H1 (cell line): Measurements from ENCODE around the gene ZNF761. TPM values are rescaled to one million over a fixed set of nuclear protein-coding genes. Genes with fewer than 3 reads are reported as not detected.
"Not testable (repeated sequence)": the region's sequence is repeated elsewhere in the genome, so short reads cannot be mapped to it uniquely, and the experiment has no call there.

Source experiments
- CTCF ChIA-PET: fragments of 300-600 bp; sonication (Branson Sonifier 250); formaldehyde crosslinking; loops from one replicate; lab custom pipeline; 2021; ENCODE audit not compliant: partially characterized antibody; lab: Charles Lee
- POLR2A ChIA-PET: fragments of 300-600 bp; sonication (Branson Sonifier 250); formaldehyde crosslinking; loops from one replicate; lab custom pipeline; 2021; ENCODE audit warnings: inconsistent platforms; ENCODE audit not compliant: partially characterized antibody; lab: Charles Lee
- DNase-seq, 2 experiments: peaks; one replicate each; pipeline versions ENCODE4 v3.0.0 to v3.0.0-alpha.2; 2010 to 2022; ENCODE audit warnings: low spot score in 2 of 2, low read depth in 1 of 2, mixed read lengths in 1 of 2
- FAIRE-seq: peaks from 2 replicates; lab custom pipeline; 2011; peaks lifted over from hg19 to GRCh38; lab: Jason Lieb, UNC
- H2AFZ ChIP-seq: 2 replicates; pipeline ENCODE4 v1.8.1; 2012; ENCODE audit warnings: low read length, inconsistent platforms
- H2AK5ac ChIP-seq: 2 replicates; pipeline ENCODE4 v1.6.1; 2013; ENCODE audit warnings: low read depth, low read length
- H2BK120ac ChIP-seq: replicated peaks from 2 replicates; pipeline ENCODE3; 2013; ENCODE audit warnings: low read depth, low read length, inconsistent platforms
- H2BK12ac ChIP-seq: 2 replicates; pipeline ENCODE4 v1.6.1; 2013; ENCODE audit warnings: low read depth, low read length
- H2BK15ac ChIP-seq: 2 replicates; pipeline ENCODE4 v1.6.1; 2013; ENCODE audit warnings: low read length
- H2BK20ac ChIP-seq: 2 replicates; pipeline ENCODE4 v1.6.1; 2013; ENCODE audit warnings: low read length
- H2BK5ac ChIP-seq: 2 replicates; pipeline ENCODE4 v1.6.1; 2013; ENCODE audit warnings: low read depth, low read length
- H3K14ac ChIP-seq: 2 replicates; pipeline ENCODE4 v1.6.1; 2013; ENCODE audit warnings: inconsistent platforms; ENCODE audit not compliant: insufficient read length
- H3K18ac ChIP-seq: 2 replicates; pipeline ENCODE4 v1.6.1; 2013; ENCODE audit warnings: low read length; ENCODE audit errors: extremely low read depth
- H3K23ac ChIP-seq: 2 replicates; pipeline ENCODE4 v1.6.1; 2013; ENCODE audit warnings: inconsistent platforms; ENCODE audit not compliant: insufficient read length
- H3K23me2 ChIP-seq: 2 replicates; pipeline ENCODE4 v1.6.1; 2013; ENCODE audit warnings: low read depth, low read length
- H3K27ac ChIP-seq: 2 replicates; pipeline ENCODE4 v1.6.1; 2011; ENCODE audit warnings: low read depth, low read length, inconsistent platforms
- H3K27me3 ChIP-seq, 4 experiments: replicated peaks in 1 of 4; 1 replicate in 1 of 4; 2 replicates in 3 of 4; pipeline versions ENCODE4 v1.6.1 to v1.8.1; 2011 to 2013; ENCODE audit warnings: low read length in 3 of 4, mild to moderate bottlenecking in 3 of 4, inconsistent platforms in 2 of 4, mixed read lengths in 2 of 4, moderate library complexity in 1 of 4; ENCODE audit not compliant: control insufficient read depth in 3 of 4, insufficient read depth in 3 of 4; ENCODE audit errors: extremely low read depth in 1 of 4
- H3K36me3 ChIP-seq, 4 experiments: 2 replicates each; pipeline versions ENCODE4 v1.6.1 to v1.8.1; 2011 to 2013; ENCODE audit warnings: mild to moderate bottlenecking in 4 of 4, low read length in 3 of 4, moderate library complexity in 2 of 4, control low read depth in 1 of 4, inconsistent platforms in 1 of 4; ENCODE audit not compliant: insufficient read depth in 4 of 4, control insufficient read depth in 2 of 4
- H3K4ac ChIP-seq: replicated peaks from 2 replicates; pipeline ENCODE3; 2013; ENCODE audit warnings: low read length, low read depth, mixed read lengths, inconsistent platforms; ENCODE audit not compliant: insufficient read length
- H3K4me1 ChIP-seq, 4 experiments: replicated peaks in 1 of 4; 1 replicate in 1 of 4; 2 replicates in 3 of 4; pipeline versions ENCODE4 v1.6.1 to v1.8.1; 2011 to 2013; ENCODE audit warnings: low read length in 3 of 4, inconsistent platforms in 2 of 4, mixed read lengths in 1 of 4; ENCODE audit not compliant: insufficient read depth in 4 of 4, control insufficient read depth in 3 of 4
- H3K4me2 ChIP-seq, 2 experiments: 2 replicates each; pipeline versions ENCODE4 v1.6.1 to v1.8.1; 2011 to 2013; ENCODE audit warnings: low read depth in 2 of 2, low read length in 2 of 2, control low read depth in 1 of 2, inconsistent platforms in 1 of 2, mild to moderate bottlenecking in 1 of 2; ENCODE audit not compliant: insufficient read depth in 1 of 2
- H3K4me3 ChIP-seq, 4 experiments: fragments of 200-600, 300-600 bp in 1 of 4; sonication (generic), shearing (Covaris generic), sonication (Bioruptor Twin) in 1 of 4; 2 replicates each; pipeline versions ENCODE4 v1.5.1 to v1.8.1; 2011 to 2016; ENCODE audit warnings: low read length in 4 of 4, low read depth in 3 of 4, control low read depth in 2 of 4, inconsistent platforms in 2 of 4, mild to moderate bottlenecking in 2 of 4, mixed read lengths in 1 of 4, moderate library complexity in 1 of 4; ENCODE audit not compliant: insufficient read depth in 2 of 4; ENCODE audit errors: extremely low read depth in 1 of 4
- H3K56ac ChIP-seq: replicated peaks from 2 replicates; pipeline ENCODE3; 2013; ENCODE audit warnings: low read depth, mild to moderate bottlenecking, mixed read lengths, low read length, inconsistent platforms; ENCODE audit not compliant: insufficient read length
- H3K79me1 ChIP-seq: 2 replicates; pipeline ENCODE4 v1.6.1; 2013; ENCODE audit warnings: low read depth, low read length, control low read depth
- H3K79me2 ChIP-seq, 2 experiments: 2 replicates each; pipeline versions ENCODE4 v1.6.1 to v1.8.1; 2012 to 2013; ENCODE audit warnings: low read length in 2 of 2, mild to moderate bottlenecking in 2 of 2, inconsistent platforms in 1 of 2; ENCODE audit not compliant: insufficient read depth in 2 of 2, control insufficient read depth in 1 of 2
- H3K9ac ChIP-seq, 4 experiments: replicated peaks in 1 of 4; 1 replicate in 1 of 4; 2 replicates in 3 of 4; pipeline versions ENCODE4 v1.6.1 to v1.8.1; 2011 to 2013; ENCODE audit warnings: low read depth in 3 of 4, low read length in 3 of 4, control low read depth in 2 of 4, mild to moderate bottlenecking in 2 of 4, moderate library complexity in 2 of 4, inconsistent platforms in 1 of 4; ENCODE audit errors: extremely low read depth in 1 of 4
- H3K9me3 ChIP-seq, 2 experiments: 2 replicates each; pipeline versions ENCODE4 v1.6.1 to v1.8.1; 2012 to 2013; ENCODE audit warnings: mild to moderate bottlenecking in 2 of 2, moderate library complexity in 2 of 2, control low read depth in 1 of 2, inconsistent platforms in 1 of 2, low read depth in 1 of 2, low read length in 1 of 2, mixed read lengths in 1 of 2; ENCODE audit not compliant: insufficient read depth in 2 of 2
- H4K20me1 ChIP-seq, 2 experiments: replicated peaks in 1 of 2; 2 replicates each; pipeline versions ENCODE3 to v1.8.1; 2011 to 2013; ENCODE audit warnings: inconsistent platforms in 2 of 2, low read length in 2 of 2, mild to moderate bottlenecking in 1 of 2; ENCODE audit not compliant: insufficient read depth in 2 of 2, control insufficient read depth in 1 of 2
- H4K5ac ChIP-seq: 2 replicates; pipeline ENCODE4 v1.6.1; 2013; ENCODE audit warnings: low read length, low read depth, mixed read lengths, inconsistent platforms; ENCODE audit not compliant: insufficient read length
- H4K8ac ChIP-seq: 2 replicates; pipeline ENCODE4 v1.8.0; 2013; ENCODE audit warnings: mild to moderate bottlenecking, moderate library complexity, low read length, inconsistent platforms; ENCODE audit not compliant: insufficient read depth; ENCODE audit errors: extremely low read depth
- H4K91ac ChIP-seq: replicated peaks from 2 replicates; pipeline ENCODE3; 2013; ENCODE audit warnings: low read length, mixed read lengths, inconsistent platforms; ENCODE audit not compliant: insufficient read length
- WGBS, 2 experiments: shearing (Covaris generic) in 1 of 2; methylation state at CpG; one replicate each; pipeline versions ENCODE4 v1.1.6 to v1.1.7; 2013 to 2015; ENCODE audit warnings: low lambda C conversion rate in 2 of 2, mixed read lengths in 2 of 2, inconsistent platforms in 1 of 2, low coverage in 1 of 2, missing lambda C conversion rate in 1 of 2; ENCODE audit not compliant: insufficient replicate concordance in 2 of 2, insufficient coverage in 1 of 2, insufficient read length in 1 of 2; ENCODE audit errors: extremely low coverage in 1 of 2, missing lambda C conversion rate in 1 of 2; 5-methylcytosine and 5-hydroxymethylcytosine counted together
- polyA plus RNA-seq, 7 experiments: library from polyadenylated mRNA; depleted of rRNA in 3 of 7; stranded (reverse) in 5 of 7; unstranded in 2 of 7; fragments of >200 nt in 5 of 7; fragments of 200-250 nt in 2 of 7; gene quantifications; 1 replicate in 5 of 7; 2 replicates in 1 of 7; 4 replicates in 1 of 7; pipeline versions ENCODE4 v1.2.1 to v1.2.3, GENCODE V29; 2011 to 2013; ENCODE audit warnings: missing spikeins in 2 of 7, mixed read lengths in 2 of 7
- total RNA-seq: library from RNA; stranded (reverse); fragmentation: NEBNext Ultra II Directional; extraction: Animal tissue kit (Norgen Biotek cat#: 25700); gene quantifications from 2 replicates; pipeline ENCODE4 v1.2.1, GENCODE V29; 2021

Gene ZNF761
- total and polyA plus RNA-seq, 2 of the 8 experiments (the other 6 are each of a cell fraction or from before 2014, with no cell fraction given): 11.1 to 25.1 TPM

DNA sequence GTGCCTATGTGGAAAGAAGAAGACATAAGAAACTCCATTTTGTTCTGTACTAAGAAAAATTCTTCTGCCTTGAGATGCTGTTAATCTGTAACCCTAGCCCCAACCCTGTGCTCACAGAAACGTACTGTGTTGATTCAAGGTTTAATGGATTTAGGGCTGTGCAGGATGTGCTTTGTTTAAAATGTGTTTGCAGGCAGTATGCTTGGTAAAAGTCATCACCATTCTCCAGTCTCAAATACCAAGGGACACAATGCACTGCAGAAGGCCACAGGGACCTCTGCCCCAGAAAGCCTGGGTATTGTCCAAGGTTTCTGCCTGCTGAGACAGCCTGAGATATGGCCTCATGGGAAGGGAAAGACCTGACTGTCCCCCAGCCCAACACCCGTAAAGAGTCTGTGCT is 12.0 kb downstream of the ZNF761 start:
- H4K8ac ChIP-seq, H2AK5ac ChIP-seq, H3K4me3 ChIP-seq, H2BK20ac ChIP-seq, H3K4me2 ChIP-seq, H3K79me1 ChIP-seq, H3K4me1 ChIP-seq, H2AFZ ChIP-seq, H3K14ac ChIP-seq, H3K18ac ChIP-seq, H3K56ac ChIP-seq, POLR2A ChIA-PET, H3K27me3 ChIP-seq, FAIRE-seq, H3K9ac ChIP-seq, DNase-seq, H2BK5ac ChIP-seq, H2BK120ac ChIP-seq, H3K27ac ChIP-seq, CTCF ChIA-PET, H4K91ac ChIP-seq, H2BK15ac ChIP-seq, H4K5ac ChIP-seq, H2BK12ac ChIP-seq, H3K23ac ChIP-seq, H3K23me2 ChIP-seq, H3K4ac ChIP-seq, H3K79me2 ChIP-seq, H4K20me1 ChIP-seq: not testable (repeated sequence)
- Histone ChIP-seq H3K9me3 (peaks cover 11 to 15% of the 10 kb centered on the region in 2 experiments), H3K36me3 (peaks cover 2 to 60% (median 30%) of the 10 kb centered on the region in 4 experiments; a peak in 6 of 8 replicates)
- 90% methylated on average over 2 of the region's 2 CpGs; no CpG with 5 or more reads in 1 of the 2 experiments for WGBS, 2 experiments

DNA sequence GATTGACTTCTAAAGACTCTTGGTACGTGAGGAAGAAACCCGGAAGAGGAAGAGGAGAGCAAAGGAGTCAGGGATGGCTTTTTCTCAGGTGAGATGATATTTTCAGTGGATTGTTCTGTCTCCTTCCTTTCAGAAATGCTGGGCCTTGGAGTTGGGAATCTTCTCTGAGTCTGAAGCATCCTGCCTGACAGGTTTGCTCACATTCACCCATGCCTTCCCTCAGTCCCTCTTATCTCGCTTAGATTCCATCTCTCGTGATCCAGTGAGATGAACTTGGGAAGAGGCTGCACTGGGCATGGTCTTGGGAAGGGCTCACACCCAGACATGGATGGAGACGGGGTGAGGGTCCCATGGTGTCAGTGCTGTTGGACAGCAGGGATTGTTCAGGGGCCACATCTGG is 15.4 kb downstream of the ZNF761 start:
- H2BK12ac ChIP-seq, H3K9ac ChIP-seq, H4K20me1 ChIP-seq, DNase-seq, H2AFZ ChIP-seq, H3K4me3 ChIP-seq, CTCF ChIA-PET, H2BK15ac ChIP-seq, FAIRE-seq, H3K4me1 ChIP-seq, H3K23me2 ChIP-seq, H3K27me3 ChIP-seq, H3K56ac ChIP-seq, H3K79me1 ChIP-seq, H3K4me2 ChIP-seq, H4K91ac ChIP-seq, H3K27ac ChIP-seq, H3K14ac ChIP-seq, H3K23ac ChIP-seq, POLR2A ChIA-PET, H3K79me2 ChIP-seq, H3K4ac ChIP-seq, H2AK5ac ChIP-seq, H2BK5ac ChIP-seq, H2BK120ac ChIP-seq, H3K18ac ChIP-seq, H2BK20ac ChIP-seq, H4K5ac ChIP-seq: not testable (repeated sequence)
- peak overlapping the region; percentile 51; the same call in 1 of the 2 replicates for H4K8ac ChIP-seq
- WGBS, 2 experiments: 84% methylated on average over 5 of the region's 5 CpGs; no CpG with 5 or more reads in 1 of the 2 experiments
- H3K36me3 ChIP-seq: peaks cover 2 to 54% (median 25%) of the 10 kb centered on the region in 4 experiments; a peak in 6 of 8 replicates
- H3K9me3 ChIP-seq: peaks cover 11 to 12% of the 10 kb centered on the region in 2 experiments
